ENCODE data around the gene TNKS2.

The TNKS2 gene

GRCh38 chr10:91896212-91896756, 98.1 kb downstream of the TNKS2 start:
- Histone ChIP-seq H3K4me3 (replicated peaks; ENCODE audit: insufficient read depth, low read length) (no peak overlapping the region), H3K27me3 (ENCODE audit: insufficient read depth, poor library complexity, severe bottlenecking) (no peaks in the 10 kb centered on the region), H3K27ac (replicated peaks) (no peak overlapping the region)
- DNase-seq (ENCODE audit: low read depth in 1 of 2, low spot score in 1 of 2), result no peak
- no peak for TF ChIP-seq REST (IDR thresholded peaks at IDR 0.05; ENCODE audit: insufficient replicate concordance, low read depth)
- no peak for TF ChIP-seq SPI1 (IDR thresholded peaks at IDR 0.05; ENCODE audit: borderline replicate concordance, low read depth)
- no peak for TF ChIP-seq POLR2AphosphoS5 (IDR thresholded peaks at IDR 0.05; ENCODE audit: low read depth)
- no peak for TF ChIP-seq CTCF (IDR thresholded peaks at IDR 0.05; ENCODE audit: insufficient read depth, low read length)
- no peak for TF ChIP-seq GABPA (IDR thresholded peaks at IDR 0.05; ENCODE audit: low read depth)

- no peak for TF ChIP-seq CTCF (IDR thresholded peaks at IDR 0.05; ENCODE audit: insufficient read depth, low read length)
- TF ChIP-seq GABPA (IDR thresholded peaks at IDR 0.05; ENCODE audit: low read depth), result no peak
- no peak for TF ChIP-seq POLR2AphosphoS5 (IDR thresholded peaks at IDR 0.05; ENCODE audit: low read depth)
- TF ChIP-seq REST (IDR thresholded peaks at IDR 0.05; ENCODE audit: insufficient replicate concordance, low read depth), result no peak
- no peak for TF ChIP-seq SPI1 (IDR thresholded peaks at IDR 0.05; ENCODE audit: borderline replicate concordance, low read depth)
- no peak for DNase-seq (ENCODE audit: low read depth in 1 of 2, low spot score in 1 of 2)
- H3K27me3 ChIP-seq (ENCODE audit: insufficient read depth, poor library complexity, severe bottlenecking), result no peaks in the 10 kb centered on the region
- H3K27ac ChIP-seq (replicated peaks), result no peak overlapping the region
- no peak overlapping the region for H3K4me3 ChIP-seq (replicated peaks; ENCODE audit: insufficient read depth, low read length)
Measured at GRCh38 chr10:91897421-91897820, 99.2 kb downstream of the TNKS2 start.

GRCh38 chr10:91901784-91902677, 103.8 kb downstream of the TNKS2 start:
- Histone ChIP-seq H3K4me3 (replicated peaks; ENCODE audit: insufficient read depth, low read length) (no peak overlapping the region), H3K27me3 (ENCODE audit: insufficient read depth, poor library complexity, severe bottlenecking) (no peaks in the 10 kb centered on the region), H3K27ac (replicated peaks) (peak overlapping the region; percentile 77)
- no peak for TF ChIP-seq POLR2AphosphoS5 (IDR thresholded peaks at IDR 0.05; ENCODE audit: low read depth)
- 0 out of 2 replicates have a peak, but pooled peaks have one; percentile 37 for TF ChIP-seq GABPA (IDR thresholded peaks at IDR 0.05; ENCODE audit: low read depth)
- peak; percentile 77 to 78 for DNase-seq (ENCODE audit: low read depth in 1 of 2, low spot score in 1 of 2)

- TF ChIP-seq CTCF (IDR thresholded peaks at IDR 0.05; ENCODE audit: insufficient read depth, low read length) (no peak), SPI1 (IDR thresholded peaks at IDR 0.05; ENCODE audit: borderline replicate concordance, low read depth) (no peak), GABPA (IDR thresholded peaks at IDR 0.05; ENCODE audit: low read depth) (no peak), REST (IDR thresholded peaks at IDR 0.05; ENCODE audit: insufficient replicate concordance, low read depth) (no peak), POLR2AphosphoS5 (IDR thresholded peaks at IDR 0.05; ENCODE audit: low read depth) (no peak)
- H3K27me3 ChIP-seq (ENCODE audit: insufficient read depth, poor library complexity, severe bottlenecking), result no peaks in the 10 kb centered on the region
- H3K27ac ChIP-seq (replicated peaks), result no peak overlapping the region
- DNase-seq (ENCODE audit: low read depth in 1 of 2, low spot score in 1 of 2), result no peak
- no peak overlapping the region; the same call in 1 of the 2 replicates for H3K4me3 ChIP-seq (replicated peaks; ENCODE audit: insufficient read depth, low read length)
Measured at GRCh38 chr10:91907033-91907594, 108.9 kb downstream of the TNKS2 start.

All from HL-60 (cell line).